K562 (cell line): Measurements from ENCODE around the gene ARHGAP15. TPM values are rescaled to one million over a fixed set of nuclear protein-coding genes. Genes with fewer than 3 reads are reported as not detected.

ENCODE experiments used
- ATAC-seq: fragments of 200-7000 bp; cut with Tn5 transposase; 3 replicates; pipeline ENCODE4 v1.9.1; 2020; ENCODE audit warnings: moderate library complexity
- BruUV-seq: library from RNA; stranded (reverse); fragments of 400-500 nt; replicated peaks from 2 replicates; lab custom pipeline; 2021; lab: Mats Ljungman, UMichigan
- CTCF ChIA-PET: fragments of 300-600 bp; formaldehyde crosslinking; extraction: SDS; loops from one replicate; lab custom pipeline; 2021; ENCODE audit warnings: low intra/inter-chr PET ratio; lab: Yijun Ruan, JAX
- POLR2A ChIA-PET: fragments of 300-600, 350-650 bp; sonication (Branson Sonifier 250); formaldehyde crosslinking; extraction: SDS; loops from one replicate; lab custom pipeline; 2021; ENCODE audit warnings: antibody characterized with exemption, inconsistent platforms; lab: Yijun Ruan, JAX
- DNase-seq, 4 experiments: peaks; one replicate each; pipeline versions ENCODE4 v3.0.0 to v3.0.0-alpha.2; 2011 to 2018; ENCODE audit warnings: low spot score in 3 of 4, mixed read lengths in 3 of 4; ENCODE audit errors: extremely low read depth in 1 of 4
- FAIRE-seq: peaks from 2 replicates; lab custom pipeline; 2011; peaks lifted over from hg19 to GRCh38; lab: Jason Lieb, UNC
- H2AFZ ChIP-seq: 2 replicates; pipeline ENCODE4 v1.6.0; 2011; ENCODE audit warnings: low read depth, low read length, control low read depth, inconsistent platforms
- H3K27ac ChIP-seq: fragments of 200-600 bp; 3 replicates; pipeline ENCODE4 v1.8.0; 2011; ENCODE audit warnings: low read depth, mild to moderate bottlenecking, control low read depth, inconsistent platforms, low read length, moderate library complexity, mixed read lengths; ENCODE audit errors: extremely low read depth
- H3K27me3 ChIP-seq, 2 experiments: fragments of 300-600 bp in 1 of 2; 2 replicates in 1 of 2; 3 replicates in 1 of 2; pipeline versions ENCODE4 v1.6.0 to v1.8.0; 2011; ENCODE audit warnings: inconsistent platforms in 2 of 2, low read length in 2 of 2, mild to moderate bottlenecking in 1 of 2, mixed read lengths in 1 of 2, moderate library complexity in 1 of 2; ENCODE audit not compliant: control insufficient read depth in 2 of 2, insufficient read depth in 2 of 2
- H3K36me3 ChIP-seq: fragments of 300-600 bp; 3 replicates; pipeline ENCODE4 v1.8.0; 2011; ENCODE audit warnings: mild to moderate bottlenecking, low read length, inconsistent platforms; ENCODE audit not compliant: control insufficient read depth, insufficient read depth
- H3K4me1 ChIP-seq, 2 experiments: fragments of 200-600 bp in 1 of 2; replicated peaks in 1 of 2; 2 replicates in 1 of 2; 3 replicates in 1 of 2; pipeline versions ENCODE4 v1.5.1 to v1.8.0; 2011; ENCODE audit warnings: inconsistent platforms in 2 of 2, low read length in 2 of 2, mild to moderate bottlenecking in 1 of 2, mixed read lengths in 1 of 2, moderate library complexity in 1 of 2; ENCODE audit not compliant: control insufficient read depth in 2 of 2, insufficient read depth in 2 of 2
- H3K4me2 ChIP-seq: 2 replicates; pipeline ENCODE4 v1.6.1; 2011; ENCODE audit warnings: low read length, control low read depth, inconsistent platforms, mixed read lengths; ENCODE audit not compliant: insufficient read depth
- H3K4me3 ChIP-seq: fragments of 200-600 bp; sonication (generic), shearing (Covaris generic); 2 replicates; pipeline ENCODE4 v1.5.1; 2016; ENCODE audit warnings: control low read depth, inconsistent platforms
- H3K79me2 ChIP-seq: fragments of 200-600 bp; 3 replicates; pipeline ENCODE4 v1.8.0; 2011; ENCODE audit warnings: low read length, inconsistent platforms; ENCODE audit not compliant: control insufficient read depth, insufficient read depth
- H3K9ac ChIP-seq, 2 experiments: 2 replicates each; pipeline versions ENCODE4 v1.6.0 to v1.6.1; 2011; ENCODE audit warnings: low read depth in 2 of 2, low read length in 2 of 2, control low read depth in 1 of 2, inconsistent platforms in 1 of 2, mild to moderate bottlenecking in 1 of 2, mixed read lengths in 1 of 2; ENCODE audit not compliant: insufficient read depth in 1 of 2
- H3K9me1 ChIP-seq: one replicate; pipeline ENCODE4 v1.6.0; 2011; ENCODE audit warnings: inconsistent platforms, mild to moderate bottlenecking, low read length, moderate library complexity; ENCODE audit not compliant: control insufficient read depth, insufficient read depth
- H3K9me3 ChIP-seq: replicated peaks from 2 replicates; pipeline ENCODE4 v1.5.1; 2011; ENCODE audit warnings: low read depth, low read length, inconsistent platforms; ENCODE audit not compliant: control insufficient read depth, insufficient read depth
- H4K20me1 ChIP-seq: replicated peaks from 2 replicates; pipeline ENCODE4 v1.6.1; 2011; ENCODE audit warnings: low read length, inconsistent platforms, mixed read lengths; ENCODE audit not compliant: control insufficient read depth, insufficient read depth
- DLX4 ChIP-seq: fragments of 250-450 bp; sonication (Bioruptor Pico); IDR thresholded peaks from 2 replicates; pipeline ENCODE4 v1.6.1; 2021; ENCODE audit warnings: mild to moderate bottlenecking
- HNRNPK ChIP-seq: fragments of 200-400 bp; formaldehyde crosslinking; IDR thresholded peaks from one replicate; pipeline ENCODE4 v1.6.1; 2018; ENCODE audit warnings: mild to moderate bottlenecking, low read depth, low read length; ENCODE audit not compliant: poor library complexity, severe bottlenecking
- NFYB ChIP-seq: IDR thresholded peaks from 2 replicates; pipeline ENCODE4 v1.6.1; 2011; ENCODE audit warnings: mild to moderate bottlenecking, moderate library complexity; ENCODE audit not compliant: insufficient read length; ENCODE audit errors: extremely low read depth
- ZBTB26 ChIP-seq: fragments of 450-650 bp; formaldehyde crosslinking; IDR thresholded peaks from 2 replicates; pipeline ENCODE4 v1.4.0; 2022; ENCODE audit warnings: missing genetic modification characterization
- ZBTB5 ChIP-seq: fragments of 450-650 bp; IDR thresholded peaks from 2 replicates; pipeline ENCODE4 v1.6.1; 2017; ENCODE audit warnings: antibody characterized with exemption
- ZNF586 ChIP-seq: fragments of 450-650 bp; formaldehyde crosslinking; conservative IDR thresholded peaks from 2 replicates; pipeline ENCODE4 v1.4.0; 2020; ENCODE audit warnings: mild to moderate bottlenecking, moderate library complexity
- WGBS: fragments of 100-300 bp; shearing (Covaris generic); methylation state at CpG from one replicate; pipeline ENCODE4 v1.1.6; 2016; ENCODE audit warnings: low coverage, mixed read lengths; ENCODE audit not compliant: insufficient coverage; ENCODE audit errors: missing lambda C conversion rate; 5-methylcytosine and 5-hydroxymethylcytosine counted together
- in situ Hi-C: fragments of 300-500 bp; cut with MboI; formaldehyde crosslinking; loops from 4 replicates; pipeline ENCODE4 v1.15.0; 2018; ENCODE audit warnings: inconsistent platforms, mixed read lengths
- intact Hi-C: fragments of 100-400 bp; cut with micrococcal nuclease; formaldehyde crosslinking; loops from 2 replicates; pipeline ENCODE4 v1.14.2; 2022
- polyA plus RNA-seq, 8 experiments: library from polyadenylated mRNA; depleted of rRNA in 4 of 8; stranded (reverse) in 5 of 8; unstranded in 3 of 8; fragments of >200 nt; fragmentation: Nextera tagmentation in 2 of 8; fragmentation: Illumina TruSeq in 1 of 8; extraction: Ambion mirVana in 2 of 8; extraction: Trizol in 1 of 8; gene quantifications; 2 replicates each; pipeline versions ENCODE4 v1.2.1 to v1.2.3, GENCODE V29; 2011 to 2014; ENCODE audit warnings: inconsistent platforms in 1 of 8, missing spikeins in 1 of 8
- total RNA-seq, 7 experiments: library from RNA; depleted of rRNA in 6 of 7; stranded (reverse); fragments of >200 nt in 6 of 7; fragmentation: Illumina TruSeq in 2 of 7; extraction: Trizol in 2 of 7; gene quantifications; 2 replicates each; pipeline versions ENCODE4 v1.2.1 to v1.2.3, GENCODE V29; 2011 to 2021; ENCODE audit warnings: low replicate concordance in 1 of 7

Gene ARHGAP15
- total and polyA plus RNA-seq, 9 of the 15 experiments (the other 6 are each of a cell fraction or from before 2014, with no cell fraction given): 1.5 to 17.9 (median 7.9) TPM

GRCh38 chr2:143401861-143402260 lies 272.6 kb downstream of the ARHGAP15 start:
- ChIA-PET CTCF (no interaction called here), POLR2A (no interaction called here)
- no peaks in the 10 kb centered on the region for H3K4me1 ChIP-seq
- FAIRE-seq: no peak
- no peaks in the 10 kb centered on the region for H4K20me1 ChIP-seq
- BruUV-seq: no TSS peak
- no peak overlapping the region for H3K4me3 ChIP-seq
- no peak overlapping the region for H2AFZ ChIP-seq
- H3K27me3 ChIP-seq: no peaks in the 10 kb centered on the region
- no peaks in the 10 kb centered on the region for H3K9me1 ChIP-seq
- 8% methylated on average over 2 of the region's 2 CpGs for WGBS
- ATAC-seq: no peak
- TF ChIP-seq NFYB: no peak
- TF ChIP-seq ZNF586: no peak
- TF ChIP-seq DLX4 (CRISPR knock-in tag): no peak
- no peak for TF ChIP-seq HNRNPK
- no peak for TF ChIP-seq ZBTB26 (CRISPR knock-in tag)
- no peak for TF ChIP-seq ZBTB5
- H3K4me2 ChIP-seq: no peak overlapping the region
- no peaks in the 10 kb centered on the region for H3K36me3 ChIP-seq
- no peak overlapping the region for H3K9ac ChIP-seq
- H3K9me3 ChIP-seq: no peaks in the 10 kb centered on the region
- intact Hi-C loops (no loop called here), in situ Hi-C loops (no loop called here)
- no peak for DNase-seq
- no peak overlapping the region for H3K27ac ChIP-seq
- no peaks in the 10 kb centered on the region for H3K79me2 ChIP-seq
